ENCODE data around the gene ADAM33. TPM values are rescaled to one million over a fixed set of nuclear protein-coding genes. Genes with fewer than 3 reads are reported as not detected.

ADAM33 gene
- total and polyA plus RNA-seq, 2 experiments from 2014 or later, result 2.8 to 6.0 TPM

DNA sequence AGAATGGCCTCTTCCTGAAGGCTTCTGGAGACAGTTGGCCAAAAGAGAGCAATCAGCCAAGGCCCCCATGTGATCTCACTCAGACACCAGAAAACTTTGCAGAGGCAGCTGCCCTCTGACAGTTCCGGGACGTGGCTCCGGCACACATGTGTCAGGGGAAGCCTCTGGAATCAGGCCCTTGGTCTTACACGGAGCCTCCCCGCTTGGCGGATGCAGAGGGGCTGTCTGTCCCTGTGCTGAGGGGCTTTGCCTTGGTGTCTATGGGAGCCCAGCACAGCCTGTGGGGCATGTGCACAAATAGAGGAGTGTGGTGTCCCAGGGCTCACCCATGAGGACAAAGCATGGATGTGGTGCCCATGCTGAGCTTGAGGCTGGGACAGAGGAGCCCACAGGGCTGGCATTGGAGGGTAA lies 16.8 kb upstream of the ADAM33 start:
- Histone ChIP-seq H3K4me3 (no peak overlapping the region), H3K79me2 (replicated peaks; ENCODE audit: insufficient read depth) (no peaks in the 10 kb centered on the region), H3K27me3 (ENCODE audit: insufficient read depth) (no peaks in the 10 kb centered on the region), H2AFZ (no peak overlapping the region), H4K20me1 (replicated peaks; ENCODE audit: insufficient read depth) (no peaks in the 10 kb centered on the region), H3K27ac (ENCODE audit: low read depth) (no peak overlapping the region), H3K4me1 (ENCODE audit: insufficient read depth) (no peaks in the 10 kb centered on the region), H3K36me3 (ENCODE audit: insufficient read depth) (no peaks in the 10 kb centered on the region), H3F3A (replicated peaks; ENCODE audit: low read depth) (no peaks in the 10 kb centered on the region), H3K9me2 (ENCODE audit: insufficient read depth) (no peaks in the 10 kb centered on the region), H3K4me2 (no peak overlapping the region)
- Mint-ChIP-seq H3K27me3 (ENCODE audit: insufficient read depth, low read depth, poor library complexity) (peaks cover 8% of the 10 kb centered on the region), H3K4me1 (no peaks in the 10 kb centered on the region), H3K4me3 (no peak overlapping the region), H3K27ac (no peak overlapping the region), H3K36me3 (ENCODE audit: low read depth) (no peaks in the 10 kb centered on the region), H3K9me3 (peaks cover 3% of the 10 kb centered on the region; the same call in 1 of the 3 replicates)
- no peak for ATAC-seq
- DNase-seq (ENCODE audit: low spot score), result no peak
- no peak for TF ChIP-seq POLR2AphosphoS5 (IDR thresholded peaks at IDR 0.05; ENCODE audit: low read depth)
- TF ChIP-seq, protein P1, sequence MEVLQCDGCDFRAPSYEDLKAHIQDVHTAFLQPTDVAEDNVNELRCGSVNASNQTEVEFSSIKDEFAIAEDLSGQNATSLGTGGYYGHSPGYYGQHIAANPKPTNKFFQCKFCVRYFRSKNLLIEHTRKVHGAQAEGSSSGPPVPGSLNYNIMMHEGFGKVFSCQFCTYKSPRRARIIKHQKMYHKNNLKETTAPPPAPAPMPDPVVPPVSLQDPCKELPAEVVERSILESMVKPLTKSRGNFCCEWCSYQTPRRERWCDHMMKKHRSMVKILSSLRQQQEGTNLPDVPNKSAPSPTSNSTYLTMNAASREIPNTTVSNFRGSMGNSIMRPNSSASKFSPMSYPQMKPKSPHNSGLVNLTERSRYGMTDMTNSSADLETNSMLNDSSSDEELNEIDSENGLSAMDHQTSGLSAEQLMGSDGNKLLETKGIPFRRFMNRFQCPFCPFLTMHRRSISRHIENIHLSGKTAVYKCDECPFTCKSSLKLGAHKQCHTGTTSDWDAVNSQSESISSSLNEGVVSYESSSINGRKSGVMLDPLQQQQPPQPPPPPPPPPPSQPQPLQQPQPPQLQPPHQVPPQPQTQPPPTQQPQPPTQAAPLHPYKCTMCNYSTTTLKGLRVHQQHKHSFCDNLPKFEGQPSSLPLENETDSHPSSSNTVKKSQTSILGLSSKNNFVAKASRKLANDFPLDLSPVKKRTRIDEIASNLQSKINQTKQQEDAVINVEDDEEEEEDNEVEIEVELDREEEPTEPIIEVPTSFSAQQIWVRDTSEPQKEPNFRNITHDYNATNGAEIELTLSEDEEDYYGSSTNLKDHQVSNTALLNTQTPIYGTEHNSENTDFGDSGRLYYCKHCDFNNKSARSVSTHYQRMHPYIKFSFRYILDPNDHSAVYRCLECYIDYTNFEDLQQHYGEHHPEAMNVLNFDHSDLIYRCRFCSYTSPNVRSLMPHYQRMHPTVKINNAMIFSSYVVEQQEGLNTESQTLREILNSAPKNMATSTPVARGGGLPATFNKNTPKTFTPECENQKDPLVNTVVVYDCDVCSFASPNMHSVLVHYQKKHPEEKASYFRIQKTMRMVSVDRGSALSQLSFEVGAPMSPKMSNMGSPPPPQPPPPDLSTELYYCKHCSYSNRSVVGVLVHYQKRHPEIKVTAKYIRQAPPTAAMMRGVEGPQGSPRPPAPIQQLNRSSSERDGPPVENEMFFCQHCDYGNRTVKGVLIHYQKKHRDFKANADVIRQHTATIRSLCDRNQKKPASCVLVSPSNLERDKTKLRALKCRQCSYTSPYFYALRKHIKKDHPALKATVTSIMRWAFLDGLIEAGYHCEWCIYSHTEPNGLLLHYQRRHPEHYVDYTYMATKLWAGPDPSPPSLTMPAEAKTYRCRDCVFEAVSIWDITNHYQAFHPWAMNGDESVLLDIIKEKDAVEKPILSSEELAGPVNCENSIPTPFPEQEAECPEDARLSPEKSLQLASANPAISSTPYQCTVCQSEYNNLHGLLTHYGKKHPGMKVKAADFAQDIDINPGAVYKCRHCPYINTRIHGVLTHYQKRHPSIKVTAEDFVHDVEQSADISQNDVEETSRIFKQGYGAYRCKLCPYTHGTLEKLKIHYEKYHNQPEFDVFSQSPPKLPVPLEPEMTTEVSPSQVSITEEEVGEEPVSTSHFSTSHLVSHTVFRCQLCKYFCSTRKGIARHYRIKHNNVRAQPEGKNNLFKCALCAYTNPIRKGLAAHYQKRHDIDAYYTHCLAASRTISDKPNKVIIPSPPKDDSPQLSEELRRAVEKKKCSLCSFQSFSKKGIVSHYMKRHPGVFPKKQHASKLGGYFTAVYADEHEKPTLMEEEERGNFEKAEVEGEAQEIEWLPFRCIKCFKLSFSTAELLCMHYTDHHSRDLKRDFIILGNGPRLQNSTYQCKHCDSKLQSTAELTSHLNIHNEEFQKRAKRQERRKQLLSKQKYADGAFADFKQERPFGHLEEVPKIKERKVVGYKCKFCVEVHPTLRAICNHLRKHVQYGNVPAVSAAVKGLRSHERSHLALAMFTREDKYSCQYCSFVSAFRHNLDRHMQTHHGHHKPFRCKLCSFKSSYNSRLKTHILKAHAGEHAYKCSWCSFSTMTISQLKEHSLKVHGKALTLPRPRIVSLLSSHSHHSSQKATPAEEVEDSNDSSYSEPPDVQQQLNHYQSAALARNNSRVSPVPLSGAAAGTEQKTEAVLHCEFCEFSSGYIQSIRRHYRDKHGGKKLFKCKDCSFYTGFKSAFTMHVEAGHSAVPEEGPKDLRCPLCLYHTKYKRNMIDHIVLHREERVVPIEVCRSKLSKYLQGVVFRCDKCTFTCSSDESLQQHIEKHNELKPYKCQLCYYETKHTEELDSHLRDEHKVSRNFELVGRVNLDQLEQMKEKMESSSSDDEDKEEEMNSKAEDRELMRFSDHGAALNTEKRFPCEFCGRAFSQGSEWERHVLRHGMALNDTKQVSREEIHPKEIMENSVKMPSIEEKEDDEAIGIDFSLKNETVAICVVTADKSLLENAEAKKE (CRISPR knock-in tag; IDR thresholded peaks at IDR 0.05), result no peak
- no peak for TF ChIP-seq JUNB (IDR thresholded peaks at IDR 0.05; ENCODE audit: unreplicated experiment)
- TF ChIP-seq CREB1 (CRISPR knock-in tag; IDR thresholded peaks at IDR 0.05; ENCODE audit: low read depth), result no peak
- no peak for TF ChIP-seq ETS1 (IDR thresholded peaks at IDR 0.05)
- no peak for TF ChIP-seq CTCF (conservative IDR thresholded peaks at IDR 0.05; ENCODE audit: low read depth in 2 of 2)
- TF ChIP-seq STAT1 (IDR thresholded peaks at IDR 0.05; ENCODE audit: unreplicated experiment), result no peak
- TF ChIP-seq, protein P2, sequence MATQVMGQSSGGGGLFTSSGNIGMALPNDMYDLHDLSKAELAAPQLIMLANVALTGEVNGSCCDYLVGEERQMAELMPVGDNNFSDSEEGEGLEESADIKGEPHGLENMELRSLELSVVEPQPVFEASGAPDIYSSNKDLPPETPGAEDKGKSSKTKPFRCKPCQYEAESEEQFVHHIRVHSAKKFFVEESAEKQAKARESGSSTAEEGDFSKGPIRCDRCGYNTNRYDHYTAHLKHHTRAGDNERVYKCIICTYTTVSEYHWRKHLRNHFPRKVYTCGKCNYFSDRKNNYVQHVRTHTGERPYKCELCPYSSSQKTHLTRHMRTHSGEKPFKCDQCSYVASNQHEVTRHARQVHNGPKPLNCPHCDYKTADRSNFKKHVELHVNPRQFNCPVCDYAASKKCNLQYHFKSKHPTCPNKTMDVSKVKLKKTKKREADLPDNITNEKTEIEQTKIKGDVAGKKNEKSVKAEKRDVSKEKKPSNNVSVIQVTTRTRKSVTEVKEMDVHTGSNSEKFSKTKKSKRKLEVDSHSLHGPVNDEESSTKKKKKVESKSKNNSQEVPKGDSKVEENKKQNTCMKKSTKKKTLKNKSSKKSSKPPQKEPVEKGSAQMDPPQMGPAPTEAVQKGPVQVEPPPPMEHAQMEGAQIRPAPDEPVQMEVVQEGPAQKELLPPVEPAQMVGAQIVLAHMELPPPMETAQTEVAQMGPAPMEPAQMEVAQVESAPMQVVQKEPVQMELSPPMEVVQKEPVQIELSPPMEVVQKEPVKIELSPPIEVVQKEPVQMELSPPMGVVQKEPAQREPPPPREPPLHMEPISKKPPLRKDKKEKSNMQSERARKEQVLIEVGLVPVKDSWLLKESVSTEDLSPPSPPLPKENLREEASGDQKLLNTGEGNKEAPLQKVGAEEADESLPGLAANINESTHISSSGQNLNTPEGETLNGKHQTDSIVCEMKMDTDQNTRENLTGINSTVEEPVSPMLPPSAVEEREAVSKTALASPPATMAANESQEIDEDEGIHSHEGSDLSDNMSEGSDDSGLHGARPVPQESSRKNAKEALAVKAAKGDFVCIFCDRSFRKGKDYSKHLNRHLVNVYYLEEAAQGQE (IDR thresholded peaks at IDR 0.05; ENCODE audit: unreplicated experiment), result no peak
- no peak for TF ChIP-seq EZH2phosphoT487 (IDR thresholded peaks at IDR 0.05; ENCODE audit: unreplicated experiment)
- no peak for TF ChIP-seq NANOG (IDR thresholded peaks at IDR 0.05; ENCODE audit: borderline replicate concordance)
- TF ChIP-seq EZH2 (IDR thresholded peaks at IDR 0.05; ENCODE audit: low read depth, unreplicated experiment), result no peak
- no peak for TF ChIP-seq ZNF114 (CRISPR knock-in tag; IDR thresholded peaks at IDR 0.05)
- no peak for TF ChIP-seq ZNF331 (CRISPR knock-in tag; IDR thresholded peaks at IDR 0.05; ENCODE audit: low read depth)
